GM19372 (cell line): ENCODE measurements around the gene JCHAIN.
"Not testable (repeated sequence)": the region's sequence is repeated elsewhere in the genome, so short reads cannot be mapped to it uniquely, and the experiment has no call there.

Experiments
- ATAC-seq: cut with Tn5 transposase; IDR thresholded peaks from one replicate; pipeline ENCODE4 v1.9.1; 2021; ENCODE audit warnings: mild to moderate bottlenecking, low read depth, moderate library complexity; ENCODE audit not compliant: unreplicated experiment

Gene JCHAIN

DNA sequence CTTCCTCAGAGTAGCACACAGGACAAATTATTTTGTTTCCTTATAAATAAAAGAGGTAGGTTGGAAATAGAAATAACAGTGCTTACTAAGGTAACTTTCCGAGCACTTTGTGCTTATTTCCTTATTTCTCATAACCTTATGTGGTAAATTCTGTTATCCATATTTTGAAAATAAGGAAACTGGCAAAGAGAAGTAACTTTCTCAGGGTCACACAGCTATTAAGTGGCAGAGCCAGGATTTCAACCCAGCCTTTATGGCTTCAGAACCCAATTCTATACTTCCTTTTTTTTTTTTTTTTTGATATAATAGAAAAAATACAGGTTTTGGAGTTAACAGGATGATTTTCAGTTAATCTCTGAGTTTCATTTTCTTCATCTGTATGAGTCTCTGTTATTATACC, 25.4 kb upstream of the JCHAIN start:
- no peak for ATAC-seq

GRCh38 chr4:70688795-70689231, 22.5 kb upstream of the JCHAIN start:
- ATAC-seq: no peak

- ATAC-seq: peak; percentile 91
Measured at GRCh38 chr4:70687821-70688794, 21.8 kb upstream of the JCHAIN start, which contains the start of gene UTP3. Gene UTP3, plus strand, starts transcription at chr4:70688532. Its CDS starts 146 bp downstream, at chr4:70688678.

- ATAC-seq: no peak
Measured at GRCh38 chr4:70687392-70687791, 21.1 kb upstream of the JCHAIN start.

- ATAC-seq: not testable (repeated sequence)
Measured at GRCh38 chr4:70682142-70682541, 15.8 kb upstream of the JCHAIN start.

- peak; percentile 36 for ATAC-seq
Measured at GRCh38 chr4:70681704-70682103, 15.4 kb upstream of the JCHAIN start.

GRCh38 chr4:70680934-70681333, 14.6 kb upstream of the JCHAIN start:
- no peak for ATAC-seq

GRCh38 chr4:70678383-70678999, 12.2 kb upstream of the JCHAIN start:
- peak; percentile 82 for ATAC-seq

DNA sequence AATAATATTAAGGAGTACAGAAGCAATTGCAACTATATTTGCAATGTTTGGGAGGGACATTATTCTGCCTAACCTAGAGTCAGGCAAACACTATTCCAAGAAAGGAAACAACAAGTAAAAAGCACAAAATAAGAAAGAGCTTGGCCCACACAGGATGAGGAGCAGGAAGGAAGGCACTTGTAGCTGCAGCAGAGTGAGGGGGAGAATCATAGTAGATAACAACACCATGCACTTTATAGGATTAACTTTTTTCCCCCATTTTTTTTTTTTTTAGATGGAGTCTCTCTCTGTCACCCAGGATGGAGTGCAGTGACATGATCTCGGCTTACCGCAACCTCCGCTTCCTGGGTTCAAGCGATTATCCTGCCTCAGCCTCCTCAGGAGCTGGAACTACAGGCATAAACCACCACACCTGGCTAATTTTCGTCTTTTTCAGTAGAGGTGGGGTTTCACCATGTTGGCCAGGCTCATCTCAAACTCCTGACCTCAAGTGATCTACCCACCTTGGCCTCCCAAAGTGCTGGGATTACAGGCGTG, 10.3 kb upstream of the JCHAIN start:
- no peak for ATAC-seq

- ATAC-seq: no peak
Measured at GRCh38 chr4:70674731-70675130, 8.4 kb upstream of the JCHAIN start.

GRCh38 chr4:70674191-70674590, 7.9 kb upstream of the JCHAIN start:
- no peak for ATAC-seq

GRCh38 chr4:70671091-70671490, 4.8 kb upstream of the JCHAIN start:
- no peak for ATAC-seq

GRCh38 chr4:70670332-70671014, 4.2 kb upstream of the JCHAIN start:
- ATAC-seq: no peak

GRCh38 chr4:70667740-70668535, 1.6 kb upstream of the JCHAIN start:
- peak; percentile 51 for ATAC-seq

DNA sequence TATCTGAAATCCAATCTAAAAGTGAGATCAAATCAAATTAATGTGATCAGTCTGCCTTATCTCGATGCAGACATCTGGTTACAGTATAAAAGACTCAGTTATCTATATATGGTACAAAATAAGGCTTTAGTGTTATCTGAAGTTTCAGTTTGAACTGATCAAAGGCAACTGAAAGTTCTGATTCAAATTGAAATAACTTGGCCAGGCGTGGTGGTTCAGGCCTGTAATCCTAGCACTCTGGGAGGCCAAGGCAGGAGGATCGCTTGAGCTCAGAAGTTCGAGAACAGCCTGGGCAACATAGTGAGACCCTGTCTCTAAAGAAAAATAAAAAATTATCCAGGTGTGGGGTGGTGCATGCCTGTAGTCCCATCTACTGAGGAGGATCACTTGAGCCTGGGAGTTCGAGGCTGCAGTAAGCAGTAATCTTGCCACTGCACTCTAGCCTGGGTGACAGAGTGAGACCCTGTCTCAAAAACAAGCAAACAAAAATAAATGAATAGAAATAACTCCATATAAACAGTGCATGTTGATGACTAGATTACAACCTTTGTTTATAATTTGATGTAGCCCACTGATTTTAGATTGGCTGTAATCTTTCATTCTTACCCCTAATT, 4.9 kb downstream of the JCHAIN start:
- peak; percentile 71 for ATAC-seq

GRCh38 chr4:70660106-70660505, 6.2 kb downstream of the JCHAIN start:
- no peak for ATAC-seq

GRCh38 chr4:70658418-70658817, 7.9 kb downstream of the JCHAIN start:
- ATAC-seq: no peak

DNA sequence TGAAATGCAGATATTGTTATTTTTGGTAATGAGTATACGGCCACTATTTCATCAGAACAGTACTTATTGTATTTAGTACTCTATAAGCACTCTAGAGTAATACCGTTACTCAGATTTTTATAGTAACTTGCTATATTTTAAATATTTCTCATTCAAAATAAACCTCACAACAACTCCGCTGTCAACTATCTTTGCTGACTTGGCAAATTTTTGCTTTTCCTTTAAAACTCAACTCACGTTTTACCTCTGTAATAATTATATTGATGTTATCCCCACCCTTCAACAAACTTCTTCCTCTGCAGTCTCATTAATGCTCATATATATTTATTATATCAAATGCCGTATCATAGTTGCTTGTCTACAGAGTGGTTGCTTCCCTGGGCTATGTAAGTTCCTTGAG, 9.0 kb downstream of the JCHAIN start:
- no peak for ATAC-seq

DNA sequence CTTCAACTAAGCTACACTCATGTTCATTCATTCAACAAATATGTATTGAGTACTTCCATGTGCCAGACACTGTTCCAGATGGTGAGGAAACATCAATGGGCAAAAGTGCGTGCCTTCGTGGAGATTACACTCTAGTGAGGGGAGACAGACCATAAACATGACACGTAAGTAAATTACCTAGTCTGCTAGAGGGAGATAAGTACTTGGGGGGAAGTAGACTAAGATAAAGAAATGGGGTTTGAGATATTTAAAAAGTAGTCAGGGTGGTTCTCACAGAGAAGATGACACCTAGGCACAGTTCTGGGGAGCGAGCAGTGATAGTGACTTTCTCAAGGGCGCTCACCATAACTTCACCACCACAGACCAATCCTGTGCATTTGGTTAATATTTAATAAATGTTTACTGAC, 11.7 kb downstream of the JCHAIN start:
- ATAC-seq: no peak
